NCI-H2196 (cell line): ENCODE measurements around the gene NFATC2.
"Not testable (repeated sequence)": the region's sequence is repeated elsewhere in the genome, so short reads cannot be mapped to it uniquely, and the experiment has no call there.

Source experiments
- DNase-seq: peaks from one replicate; lab custom pipeline; 2025; ENCODE audit not compliant: unreplicated experiment; lab: John Stamatoyannopoulos, UW

The NFATC2 gene

DNA sequence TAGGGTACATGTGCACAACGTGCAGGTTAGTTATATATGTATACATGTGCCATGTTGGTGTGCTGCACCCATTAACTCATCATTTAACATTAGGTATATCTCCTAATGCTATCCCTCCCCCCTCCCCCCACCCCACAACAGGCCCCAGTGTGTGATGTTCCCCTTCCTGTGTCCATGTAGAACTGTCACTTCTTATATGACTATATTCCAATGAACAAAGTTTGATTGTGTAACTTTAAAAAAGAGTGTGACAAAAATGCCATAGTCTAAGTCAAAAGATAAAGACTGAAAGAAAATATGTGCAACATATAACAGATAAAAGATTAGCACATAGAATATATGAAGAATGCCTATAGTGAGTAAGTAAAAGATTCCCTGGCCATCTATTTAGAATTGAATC is 66.4 kb downstream of the NFATC2 start:
- not testable (repeated sequence) for DNase-seq

DNA sequence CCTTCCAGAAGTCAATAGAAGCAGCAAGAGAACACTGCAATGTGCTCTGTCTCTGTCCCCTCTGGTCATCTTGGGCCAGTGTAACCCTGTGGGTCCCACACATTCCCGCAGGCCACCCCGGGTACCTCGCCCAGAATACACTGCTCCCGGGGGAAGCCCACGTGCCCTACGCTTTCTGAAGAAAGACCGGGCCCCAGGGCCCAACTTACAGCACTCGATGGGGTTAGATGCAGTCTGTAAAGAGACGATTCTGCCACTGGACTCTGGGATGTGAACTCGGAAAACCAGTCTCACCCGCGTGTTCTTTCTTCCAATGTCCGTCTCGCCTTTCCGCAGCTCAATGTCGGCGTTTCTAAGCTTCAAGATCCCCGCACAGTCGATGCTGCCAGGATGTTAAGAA is 68.7 kb downstream of the NFATC2 start:
- DNase-seq, result no peak

DNA sequence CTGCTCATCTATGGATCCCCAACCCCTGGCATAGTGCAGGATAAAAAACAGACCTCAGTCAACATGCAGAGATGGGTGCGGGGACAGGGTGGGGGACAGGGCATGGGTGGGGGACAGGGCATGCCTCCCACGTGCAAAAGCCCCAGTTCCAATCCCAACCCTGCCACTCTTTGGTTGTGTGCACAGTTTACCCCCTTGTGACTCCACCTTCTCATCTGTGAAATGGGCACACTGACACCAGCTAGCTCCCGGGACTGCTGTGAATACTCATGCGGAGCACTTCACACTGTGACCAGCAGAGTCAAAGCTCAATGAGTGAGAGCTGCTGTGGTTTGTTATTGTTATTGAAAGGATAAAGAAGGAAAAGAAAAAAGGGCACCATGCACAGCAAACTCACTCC is 69.3 kb downstream of the NFATC2 start:
- DNase-seq, result no peak

DNA sequence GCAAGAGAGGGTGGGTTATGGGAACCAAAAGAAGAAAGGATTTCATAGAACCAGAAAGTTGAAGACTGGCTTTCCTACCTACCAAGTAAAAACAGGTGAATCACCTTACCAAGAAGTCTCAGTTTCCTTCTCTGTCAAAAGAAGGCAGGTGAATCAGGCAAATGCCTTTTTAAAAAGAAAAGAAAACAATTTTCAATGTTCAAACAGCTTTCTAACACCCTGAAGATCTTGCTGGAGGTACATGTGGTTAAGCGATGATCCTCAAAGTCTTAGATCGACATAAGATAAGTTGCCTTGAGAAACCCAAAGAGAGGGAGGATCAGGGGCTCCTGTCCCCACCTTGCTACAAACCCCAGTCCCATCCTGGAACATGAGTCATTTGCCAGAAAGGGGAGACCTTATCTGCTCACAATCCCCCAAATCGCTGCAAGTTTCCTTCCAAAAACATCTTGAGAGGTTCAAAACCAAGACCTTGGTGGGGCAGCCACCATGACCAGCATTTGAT is 71.6 kb downstream of the NFATC2 start:
- no peak for DNase-seq

DNA sequence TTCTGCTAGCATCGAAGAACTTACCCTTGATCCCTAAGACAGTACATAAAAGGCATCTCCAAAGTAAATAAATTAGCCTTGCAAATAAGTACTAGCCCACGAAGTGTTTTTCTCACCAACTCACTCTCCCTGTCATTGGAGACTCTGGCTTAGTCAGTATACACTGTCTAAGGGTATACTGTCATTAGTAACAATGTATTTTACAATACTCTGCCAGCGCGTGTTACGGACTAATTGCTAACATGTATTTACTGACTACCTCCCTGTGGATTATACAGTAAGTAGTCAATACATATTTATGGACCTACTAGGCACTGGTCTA is 72.1 kb downstream of the NFATC2 start:
- peak; percentile 40 for DNase-seq

GRCh38 chr20:51469578-51470498 is 72.7 kb downstream of the NFATC2 start:
- peak; percentile 40 for DNase-seq

GRCh38 chr20:51469046-51469445 is 73.5 kb downstream of the NFATC2 start:
- DNase-seq, result no peak

- no peak for DNase-seq
Measured at GRCh38 chr20:51468636-51469035, 73.9 kb downstream of the NFATC2 start.

GRCh38 chr20:51467956-51468626 is 74.4 kb downstream of the NFATC2 start:
- no peak for DNase-seq

DNA sequence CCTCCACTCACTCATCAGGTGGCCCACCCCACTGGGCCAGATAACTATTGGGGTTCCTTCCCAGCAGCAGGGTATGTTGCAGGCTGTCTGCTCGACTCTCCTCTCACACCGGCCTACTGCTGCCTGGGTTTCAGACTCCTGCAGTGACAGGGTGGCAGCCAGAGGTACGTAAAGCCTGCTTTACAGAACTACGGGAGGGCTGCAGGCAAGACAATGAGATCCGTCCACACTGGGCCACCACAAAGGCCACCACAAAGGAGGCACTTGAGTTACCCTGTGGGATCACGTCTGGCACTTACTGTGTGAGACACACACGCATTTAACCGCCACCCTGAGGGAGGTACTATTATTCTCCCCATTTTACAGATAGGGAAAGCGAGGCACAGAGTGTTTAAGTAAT is 78.5 kb downstream of the NFATC2 start:
- DNase-seq, result no peak

- DNase-seq, result no peak
Measured at GRCh38 chr20:51463560-51463959, 79.0 kb downstream of the NFATC2 start.

GRCh38 chr20:51462566-51463276 is 79.8 kb downstream of the NFATC2 start:
- peak; percentile 35 for DNase-seq

- not testable (repeated sequence) for DNase-seq
Measured at GRCh38 chr20:51461846-51462245, 80.7 kb downstream of the NFATC2 start.

DNA sequence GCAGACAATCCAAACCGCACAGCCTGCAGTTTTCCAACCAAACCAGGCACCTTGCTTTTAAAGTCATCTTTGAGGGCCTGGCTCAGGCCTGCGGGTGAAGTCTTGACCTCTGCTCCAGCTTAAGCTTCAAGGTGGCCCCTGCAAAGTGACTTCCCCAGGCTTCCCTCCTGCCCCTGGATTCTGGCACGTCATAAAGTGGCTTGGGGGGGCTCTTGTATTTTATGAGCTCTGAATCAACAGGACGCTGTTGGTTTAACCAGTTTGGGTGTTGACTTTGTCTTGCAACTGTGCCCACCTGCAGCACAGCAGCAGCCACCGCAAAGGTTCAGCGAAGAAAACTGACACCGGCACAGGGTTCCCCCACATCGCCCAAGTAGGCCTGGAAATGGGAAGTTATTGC is 81.2 kb downstream of the NFATC2 start:
- no peak for DNase-seq

DNA sequence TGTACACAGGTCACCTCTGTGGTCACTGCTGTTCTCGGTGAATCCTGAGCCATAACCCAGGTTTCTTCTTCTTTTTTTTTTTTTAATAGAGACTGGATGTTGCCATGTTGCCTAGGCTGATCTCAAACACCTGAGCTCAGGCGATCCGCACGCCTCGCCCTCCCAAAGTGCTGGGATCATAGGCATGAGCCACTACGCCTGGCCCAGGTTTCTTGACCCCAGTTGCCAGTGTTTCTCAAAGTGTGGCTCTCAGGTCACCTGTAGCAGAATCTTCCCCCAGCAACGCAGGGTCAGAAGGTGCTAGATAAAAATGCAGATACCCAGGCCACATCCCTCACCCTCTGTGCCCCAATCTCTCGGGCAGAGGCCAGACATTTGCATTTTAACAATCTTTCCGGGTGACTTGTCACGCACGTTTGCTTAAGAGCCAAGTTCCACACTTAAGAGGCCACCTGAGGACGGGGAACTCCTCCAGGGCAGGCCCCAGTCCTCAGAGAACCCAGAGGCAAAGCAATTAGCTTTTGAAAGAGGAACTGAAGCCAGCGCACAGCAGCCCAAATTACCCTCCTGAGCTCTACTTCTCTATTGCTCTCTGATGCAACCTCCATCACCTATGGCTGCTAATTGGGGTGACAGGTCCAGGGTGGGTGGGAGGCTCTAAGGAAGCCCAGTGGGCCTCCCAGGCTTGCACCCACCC is 81.8 kb downstream of the NFATC2 start:
- no peak for DNase-seq

GRCh38 chr20:51460163-51460562 is 82.4 kb downstream of the NFATC2 start:
- DNase-seq, result no peak

GRCh38 chr20:51458751-51459439 is 83.6 kb downstream of the NFATC2 start:
- no peak for DNase-seq

GRCh38 chr20:51457533-51457932 is 85.0 kb downstream of the NFATC2 start:
- DNase-seq, result no peak

DNA sequence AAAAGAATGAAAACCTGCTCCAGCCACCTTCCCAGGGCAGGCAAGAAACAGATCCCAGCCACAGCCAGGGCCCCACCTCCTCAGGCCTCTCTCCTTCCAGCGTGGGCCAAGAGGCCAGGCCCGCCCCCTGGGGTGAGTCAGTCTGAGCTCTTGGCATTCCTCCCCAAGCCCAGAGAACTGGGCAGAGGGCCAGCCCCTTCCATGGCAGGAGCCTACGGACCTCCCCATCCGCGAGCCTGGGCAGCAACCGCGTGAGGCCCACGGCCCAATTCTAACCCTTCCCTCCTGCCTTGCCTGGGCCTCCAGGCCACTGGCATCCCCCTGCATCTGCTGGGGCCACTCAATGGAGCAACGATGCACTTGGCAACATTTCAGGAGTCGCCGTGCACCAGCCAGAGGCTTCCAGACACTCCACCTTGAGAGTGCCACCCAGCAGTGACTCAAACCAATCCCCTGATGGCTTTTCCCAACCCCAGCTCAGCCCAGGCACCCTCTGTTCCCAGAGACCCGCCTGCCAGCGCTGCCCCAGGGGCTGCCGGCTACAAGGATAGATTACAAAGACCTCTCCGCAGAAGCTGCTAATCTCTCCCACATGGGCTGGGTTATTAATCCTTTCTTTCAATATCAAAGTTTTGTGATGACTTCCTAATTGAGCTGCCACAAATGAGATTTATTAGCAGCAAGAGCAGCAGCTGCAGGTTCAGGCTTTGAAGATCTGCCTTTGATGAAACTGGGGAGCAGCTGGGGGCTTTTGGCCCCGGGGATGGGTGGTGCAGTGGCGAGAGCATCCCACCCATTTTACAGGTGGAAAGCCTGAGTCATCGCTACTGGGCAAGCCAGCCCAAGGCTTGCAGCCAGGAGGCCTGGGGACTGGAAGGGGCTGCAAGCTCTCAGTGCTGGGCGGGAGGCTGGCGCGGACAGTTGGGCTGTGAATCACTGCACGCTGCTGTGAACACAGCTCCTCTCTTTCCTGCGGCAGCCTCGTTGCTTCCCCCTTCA is 85.7 kb downstream of the NFATC2 start:
- DNase-seq, result peak; percentile 96
